BLaER1 (cell line): ENCODE results near the gene PRAMEF12.
"Not testable (repeated sequence)": the region's sequence is repeated elsewhere in the genome, so short reads cannot be mapped to it uniquely, and the experiment has no call there.

Experiments
- H3K27ac ChIP-seq: shearing (Covaris generic); formaldehyde crosslinking; 2 replicates; pipeline ENCODE4 v1.8.1; 2022
- H3K27me3 ChIP-seq: shearing (Covaris generic); formaldehyde crosslinking; 2 replicates; pipeline ENCODE4 v1.8.1; 2022
- H3K36me3 ChIP-seq: shearing (Covaris generic); formaldehyde crosslinking; 2 replicates; pipeline ENCODE4 v1.8.1; 2022
- H3K4me1 ChIP-seq: shearing (Covaris generic); formaldehyde crosslinking; 2 replicates; pipeline ENCODE4 v1.8.1; 2022
- H3K4me2 ChIP-seq: shearing (Covaris generic); formaldehyde crosslinking; 2 replicates; pipeline ENCODE4 v1.8.1; 2022
- H3K4me3 ChIP-seq: shearing (Covaris generic); formaldehyde crosslinking; 2 replicates; pipeline ENCODE4 v1.8.1; 2022
- H3K9ac ChIP-seq: shearing (Covaris generic); formaldehyde crosslinking; 2 replicates; pipeline ENCODE4 v1.8.1; 2022
- H3K9me3 ChIP-seq: shearing (Covaris generic); formaldehyde crosslinking; 2 replicates; pipeline ENCODE4 v1.8.1; 2022
- H4K20me1 ChIP-seq: shearing (Covaris generic); formaldehyde crosslinking; 2 replicates; pipeline ENCODE4 v1.8.1; 2022
- Cebpa-rat ChIP-seq: shearing (Covaris generic); IDR thresholded peaks from 2 replicates; pipeline ENCODE4 v1.8.1; 2022

PRAMEF12 gene

GRCh38 chr1:12773438-12773837 lies at the start of gene PRAMEF12:
TSS of gene PRAMEF12 (plus strand) at chr1:12773738. CDS start at chr1:12774868, 1,130 bp downstream.
- TF ChIP-seq Cebpa-rat, result no peak
- H3K27me3 ChIP-seq, result no peaks in the 10 kb centered on the region
- no peak within 1 kb of the TSS for H3K4me3 ChIP-seq
- H4K20me1 ChIP-seq, result no peaks in the 10 kb centered on the region
- H3K27ac ChIP-seq, result no peak within 1 kb of the TSS
- no peaks in the 10 kb centered on the region for H3K9me3 ChIP-seq
- H3K4me1 ChIP-seq, result no peaks in the 10 kb centered on the region
- no peaks in the 10 kb centered on the region for H3K36me3 ChIP-seq
- no peak within 1 kb of the TSS for H3K9ac ChIP-seq
- no peak within 1 kb of the TSS for H3K4me2 ChIP-seq

GRCh38 chr1:12728391-12728790 lies 45.1 kb upstream of the PRAMEF12 start:
- Histone ChIP-seq H3K36me3 (no peaks in the 10 kb centered on the region), H3K4me3 (no peak overlapping the region), H3K27ac (no peak overlapping the region), H3K4me1 (no peaks in the 10 kb centered on the region), H3K9ac (no peak overlapping the region), H3K27me3 (no peaks in the 10 kb centered on the region), H3K4me2 (no peak overlapping the region), H4K20me1 (no peaks in the 10 kb centered on the region), H3K9me3 (peaks cover 41% of the 10 kb centered on the region)
- no peak for TF ChIP-seq Cebpa-rat

GRCh38 chr1:12730156-12730555 lies 43.4 kb upstream of the PRAMEF12 start:
- Histone ChIP-seq H3K4me1 (no peaks in the 10 kb centered on the region), H3K4me3 (no peak overlapping the region), H3K27me3 (no peaks in the 10 kb centered on the region), H3K9me3 (peaks cover 41% of the 10 kb centered on the region), H3K4me2 (no peak overlapping the region), H4K20me1 (no peaks in the 10 kb centered on the region), H3K9ac (no peak overlapping the region), H3K36me3 (no peaks in the 10 kb centered on the region), H3K27ac (no peak overlapping the region)
- no peak for TF ChIP-seq Cebpa-rat

DNA sequence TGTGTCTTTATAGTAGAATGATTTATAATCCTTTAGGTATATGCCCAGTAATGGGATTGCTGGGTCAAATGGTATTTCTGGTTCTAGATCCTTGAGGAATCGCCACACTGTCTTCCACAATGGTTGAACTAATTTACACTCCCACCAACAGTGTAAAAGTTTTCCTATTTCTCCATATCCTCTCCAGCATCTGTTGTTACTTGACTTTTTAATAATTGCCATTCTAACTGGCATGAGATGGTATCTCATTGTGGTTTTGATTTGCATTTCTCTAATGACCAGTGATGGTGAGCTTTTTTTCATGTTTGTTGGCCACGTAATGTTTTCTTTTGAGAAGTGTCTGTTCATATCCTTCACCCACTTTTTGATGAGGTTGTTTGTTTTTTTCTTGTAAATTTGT lies 42.5 kb upstream of the PRAMEF12 start:
- H3K4me1 ChIP-seq, H4K20me1 ChIP-seq, H3K27me3 ChIP-seq, H3K36me3 ChIP-seq, H3K4me2 ChIP-seq, H3K9ac ChIP-seq, H3K4me3 ChIP-seq, H3K27ac ChIP-seq: not testable (repeated sequence)
- H3K9me3 ChIP-seq, result peaks cover 41% of the 10 kb centered on the region

GRCh38 chr1:12734651-12735050 lies 38.9 kb upstream of the PRAMEF12 start:
- H3K4me3 ChIP-seq, result no peak overlapping the region

GRCh38 chr1:12738934-12739333 lies 34.6 kb upstream of the PRAMEF12 start:
- H4K20me1 ChIP-seq, result no peaks in the 10 kb centered on the region
- no peak for TF ChIP-seq Cebpa-rat

More at GRCh38 chr1:12734651-12735050, 38.9 kb upstream of the PRAMEF12 start:
- Histone ChIP-seq H3K9ac (no peak overlapping the region), H4K20me1 (no peaks in the 10 kb centered on the region), H3K9me3 (peaks cover 34% of the 10 kb centered on the region), H3K4me1 (no peaks in the 10 kb centered on the region), H3K36me3 (no peaks in the 10 kb centered on the region), H3K4me2 (no peak overlapping the region), H3K27me3 (no peaks in the 10 kb centered on the region), H3K27ac (no peak overlapping the region)
- TF ChIP-seq Cebpa-rat, result no peak

GRCh38 chr1:12739613-12740012 lies 33.9 kb upstream of the PRAMEF12 start:
- Histone ChIP-seq H3K27me3 (no peaks in the 10 kb centered on the region), H3K27ac (no peak overlapping the region), H3K4me1 (no peaks in the 10 kb centered on the region), H3K4me3 (no peak overlapping the region), H3K9ac (no peak overlapping the region), H3K4me2 (no peak overlapping the region), H3K36me3 (no peaks in the 10 kb centered on the region), H3K9me3 (peaks cover 8% of the 10 kb centered on the region; the same call in 1 of the 2 replicates), H4K20me1 (no peaks in the 10 kb centered on the region)
- no peak for TF ChIP-seq Cebpa-rat

More at GRCh38 chr1:12738934-12739333, 34.6 kb upstream of the PRAMEF12 start:
- no peaks in the 10 kb centered on the region for H3K27me3 ChIP-seq
- H3K4me1 ChIP-seq, result no peaks in the 10 kb centered on the region
- no peaks in the 10 kb centered on the region for H3K36me3 ChIP-seq
- H3K4me3 ChIP-seq, result no peak overlapping the region
- peaks cover 8% of the 10 kb centered on the region; the same call in 1 of the 2 replicates for H3K9me3 ChIP-seq
- no peak overlapping the region for H3K9ac ChIP-seq
- H3K4me2 ChIP-seq, result no peak overlapping the region
- no peak overlapping the region for H3K27ac ChIP-seq

- Histone ChIP-seq H3K4me2 (no peak overlapping the region), H3K27me3 (no peaks in the 10 kb centered on the region), H3K9me3 (peaks cover 3% of the 10 kb centered on the region), H3K27ac (no peak overlapping the region), H3K9ac (no peak overlapping the region), H3K4me3 (no peak overlapping the region), H3K36me3 (no peaks in the 10 kb centered on the region), H3K4me1 (no peaks in the 10 kb centered on the region), H4K20me1 (no peaks in the 10 kb centered on the region)
- no peak for TF ChIP-seq Cebpa-rat
Observed at GRCh38 chr1:12741946-12742345, 31.6 kb upstream of the PRAMEF12 start.

GRCh38 chr1:12745126-12745991 lies 28.2 kb upstream of the PRAMEF12 start:
- H3K4me2 ChIP-seq, result no peak overlapping the region
- H3K27me3 ChIP-seq, result no peaks in the 10 kb centered on the region
- no peak overlapping the region for H3K27ac ChIP-seq
- no peaks in the 10 kb centered on the region for H3K36me3 ChIP-seq
- no peak overlapping the region for H3K4me3 ChIP-seq
- H4K20me1 ChIP-seq, result no peaks in the 10 kb centered on the region
- no peaks in the 10 kb centered on the region for H3K4me1 ChIP-seq
- no peak for TF ChIP-seq Cebpa-rat
- H3K9ac ChIP-seq, result no peak overlapping the region
- H3K9me3 ChIP-seq, result peaks cover 31% of the 10 kb centered on the region

- H3K9me3 ChIP-seq, result peaks cover 31% of the 10 kb centered on the region
- H3K4me2 ChIP-seq, result no peak within 1 kb of the TSS
- no peak within 1 kb of the TSS for H3K27ac ChIP-seq
- H3K4me1 ChIP-seq, result no peaks in the 10 kb centered on the region
- no peaks in the 10 kb centered on the region for H3K27me3 ChIP-seq
- no peak within 1 kb of the TSS for H3K4me3 ChIP-seq
- H4K20me1 ChIP-seq, result no peaks in the 10 kb centered on the region
- no peak for TF ChIP-seq Cebpa-rat
- H3K9ac ChIP-seq, result no peak within 1 kb of the TSS
- no peaks in the 10 kb centered on the region for H3K36me3 ChIP-seq
Observed at GRCh38 chr1:12745992-12746323, 27.6 kb upstream of the PRAMEF12 start, which contains the start of gene CFAP107. TSS of gene CFAP107 (plus strand) at chr1:12746200. CDS start at chr1:12746431, 231 bp downstream.
